Measurements from ENCODE around the gene APCDD1L.

DNA sequence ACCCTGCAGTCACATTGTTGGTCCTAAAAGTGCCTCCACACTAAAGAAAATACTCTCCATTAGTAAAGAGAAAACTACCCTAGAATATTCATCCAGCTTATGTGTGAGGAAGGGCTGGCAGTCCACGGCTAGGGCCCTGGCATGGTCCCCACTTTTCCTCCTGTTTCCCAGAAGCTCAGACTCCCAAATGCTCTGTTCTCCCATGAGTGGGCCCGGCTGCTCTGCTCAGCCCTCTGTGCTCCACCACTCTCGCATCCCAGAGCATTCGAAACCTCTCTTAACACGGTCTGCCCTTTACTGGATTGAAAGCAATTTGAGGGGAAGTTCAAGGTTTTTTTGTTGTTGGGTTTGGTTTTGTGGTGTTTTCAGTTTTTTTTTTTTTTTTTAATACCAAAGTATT, 61.8 kb downstream of the APCDD1L start:
- TF ChIP-seq POLR2AphosphoS5 (IDR thresholded peaks at IDR 0.05) (no peak), POLR2A (IDR thresholded peaks at IDR 0.05) (no peak), EP300 (IDR thresholded peaks at IDR 0.05) (no peak)
- TF ChIP-seq, protein P1, sequence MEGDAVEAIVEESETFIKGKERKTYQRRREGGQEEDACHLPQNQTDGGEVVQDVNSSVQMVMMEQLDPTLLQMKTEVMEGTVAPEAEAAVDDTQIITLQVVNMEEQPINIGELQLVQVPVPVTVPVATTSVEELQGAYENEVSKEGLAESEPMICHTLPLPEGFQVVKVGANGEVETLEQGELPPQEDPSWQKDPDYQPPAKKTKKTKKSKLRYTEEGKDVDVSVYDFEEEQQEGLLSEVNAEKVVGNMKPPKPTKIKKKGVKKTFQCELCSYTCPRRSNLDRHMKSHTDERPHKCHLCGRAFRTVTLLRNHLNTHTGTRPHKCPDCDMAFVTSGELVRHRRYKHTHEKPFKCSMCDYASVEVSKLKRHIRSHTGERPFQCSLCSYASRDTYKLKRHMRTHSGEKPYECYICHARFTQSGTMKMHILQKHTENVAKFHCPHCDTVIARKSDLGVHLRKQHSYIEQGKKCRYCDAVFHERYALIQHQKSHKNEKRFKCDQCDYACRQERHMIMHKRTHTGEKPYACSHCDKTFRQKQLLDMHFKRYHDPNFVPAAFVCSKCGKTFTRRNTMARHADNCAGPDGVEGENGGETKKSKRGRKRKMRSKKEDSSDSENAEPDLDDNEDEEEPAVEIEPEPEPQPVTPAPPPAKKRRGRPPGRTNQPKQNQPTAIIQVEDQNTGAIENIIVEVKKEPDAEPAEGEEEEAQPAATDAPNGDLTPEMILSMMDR (IDR thresholded peaks at IDR 0.05) = no peak

All from sigmoid colon (tissue), 4 donors.